Measurements from ENCODE around the gene MAP4K2.

- TF ChIP-seq POLR2A (IDR thresholded peaks at IDR 0.05) (no peak), CTCF (IDR thresholded peaks at IDR 0.05) (no peak)
Observed at GRCh38 chr11:64803846-64804345, 882 bp upstream of the MAP4K2 start.
